ENCODE data around the gene LYSMD1. TPM values are rescaled to one million over a fixed set of nuclear protein-coding genes. Genes with fewer than 3 reads are reported as not detected.

The LYSMD1 gene
- polyA plus RNA-seq, 5 donors: 15.7 to 18.6 (median 15.8) TPM

- DNase-seq: no peak
Observed at GRCh38 chr1:151176514-151177045, 10.9 kb upstream of the LYSMD1 start.

GRCh38 chr1:151175863-151176262 is 10.2 kb upstream of the LYSMD1 start, which contains the start of gene TMOD4:
Gene TMOD4 (minus strand): TSS chr1:151175981. CDS start chr1:151174875, 1,106 bp downstream.
- no peak for DNase-seq

- DNase-seq: no peak
Observed at GRCh38 chr1:151175041-151175741, 9.5 kb upstream of the LYSMD1 start.

- no peak for DNase-seq
Observed at GRCh38 chr1:151171190-151171589, 5.5 kb upstream of the LYSMD1 start.

GRCh38 chr1:151167116-151167515 is 1.4 kb upstream of the LYSMD1 start:
- DNase-seq: no peak

- DNase-seq: no peak
Observed at GRCh38 chr1:151166505-151166956, 829 bp upstream of the LYSMD1 start.

GRCh38 chr1:151165281-151165737 is 393 bp downstream of the LYSMD1 start:
- peak in 1 of 2 donors; percentile 61 for DNase-seq

- DNase-seq: no peak
Observed at GRCh38 chr1:151164732-151165280, 896 bp downstream of the LYSMD1 start.

GRCh38 chr1:151159373-151159772 is 6.3 kb downstream of the LYSMD1 start:
- no peak for DNase-seq

GRCh38 chr1:151158751-151159251 is 6.9 kb downstream of the LYSMD1 start:
- DNase-seq: no peak

GRCh38 chr1:151158326-151158725 is 7.4 kb downstream of the LYSMD1 start:
- DNase-seq: no peak

- no peak for DNase-seq
Observed at GRCh38 chr1:151157067-151157531, 8.6 kb downstream of the LYSMD1 start.

- DNase-seq: no peak
Observed at GRCh38 chr1:151156515-151156819, 9.2 kb downstream of the LYSMD1 start, which contains the start of gene TNFAIP8L2. Gene TNFAIP8L2 (plus strand): TSS chr1:151156649. CDS start chr1:151158698, 2,049 bp downstream.

GRCh38 chr1:151147665-151148064 is 18.0 kb downstream of the LYSMD1 start:
- no peak for DNase-seq

- DNase-seq: no peak
Observed at GRCh38 chr1:151147132-151147503, 18.6 kb downstream of the LYSMD1 start.

- peak; percentile 92 to 93 for DNase-seq
Observed at GRCh38 chr1:151146412-151147131, 19.1 kb downstream of the LYSMD1 start, which contains the start of gene SEMA6C. Gene SEMA6C (minus strand): TSS chr1:151146631. CDS start chr1:151142621, 4,010 bp downstream.

- no peak for DNase-seq
Observed at GRCh38 chr1:151146072-151146411, 19.7 kb downstream of the LYSMD1 start.

- DNase-seq: peak in 1 of 2 donors; percentile 25
Observed at GRCh38 chr1:151145304-151146071, 20.2 kb downstream of the LYSMD1 start.

GRCh38 chr1:151144474-151145303 is 21.0 kb downstream of the LYSMD1 start:
- no peak for DNase-seq

GRCh38 chr1:151143986-151144385 is 21.7 kb downstream of the LYSMD1 start:
- DNase-seq: no peak
